ENCODE data around the gene MYNN. TPM values are rescaled to one million over a fixed set of nuclear protein-coding genes. Genes with fewer than 3 reads are reported as not detected.

The MYNN gene
- total and polyA plus RNA-seq, 2 experiments from 2014 or later: 12.8 to 16.7 TPM

GRCh38 chr3:169750665-169751064 is 22.5 kb upstream of the MYNN start:
- TF ChIP-seq CTCF (IDR thresholded peaks at IDR 0.05; ENCODE audit: low read depth, low read length): no peak
- no peak overlapping the region for H3K4me3 ChIP-seq
- peaks cover 9% of the 10 kb centered on the region for H3K27me3 ChIP-seq
- H3K9me3 ChIP-seq (ENCODE audit: low read depth): no peaks in the 10 kb centered on the region
- no peak for DNase-seq (ENCODE audit: low read depth in 1 of 2, low spot score in 1 of 2)
- no peak overlapping the region for H3K27ac ChIP-seq
- H3K4me1 ChIP-seq (ENCODE audit: low read depth): no peaks in the 10 kb centered on the region
- no peaks in the 10 kb centered on the region for H3K36me3 ChIP-seq

- Histone ChIP-seq H3K9me3 (ENCODE audit: low read depth) (no peaks in the 10 kb centered on the region), H3K27ac (no peak overlapping the region), H3K4me1 (ENCODE audit: low read depth) (no peaks in the 10 kb centered on the region), H3K4me3 (no peak overlapping the region), H3K27me3 (peaks cover 6% of the 10 kb centered on the region), H3K36me3 (no peaks in the 10 kb centered on the region)
- TF ChIP-seq CTCF (IDR thresholded peaks at IDR 0.05; ENCODE audit: low read depth, low read length): no peak
- DNase-seq (ENCODE audit: low read depth in 1 of 2, low spot score in 1 of 2): no peak
These were observed 21.3 kb upstream of the MYNN start for GRCh38 chr3:169751875-169752274.

GRCh38 chr3:169754711-169755110 is 18.5 kb upstream of the MYNN start:
- no peak overlapping the region for H3K4me3 ChIP-seq
- TF ChIP-seq CTCF (IDR thresholded peaks at IDR 0.05; ENCODE audit: low read depth, low read length): no peak
- H3K27me3 ChIP-seq: no peaks in the 10 kb centered on the region
- no peak overlapping the region for H3K27ac ChIP-seq
- no peak for DNase-seq (ENCODE audit: low read depth in 1 of 2, low spot score in 1 of 2)
- peaks cover 4% of the 10 kb centered on the region for H3K4me1 ChIP-seq (ENCODE audit: low read depth)
- no peaks in the 10 kb centered on the region for H3K36me3 ChIP-seq
- H3K9me3 ChIP-seq (ENCODE audit: low read depth): no peaks in the 10 kb centered on the region

GRCh38 chr3:169755488-169755887 is 17.7 kb upstream of the MYNN start:
- Histone ChIP-seq H3K9me3 (ENCODE audit: low read depth) (no peaks in the 10 kb centered on the region), H3K27me3 (no peaks in the 10 kb centered on the region), H3K27ac (no peak overlapping the region), H3K36me3 (no peaks in the 10 kb centered on the region), H3K4me3 (no peak overlapping the region), H3K4me1 (ENCODE audit: low read depth) (peaks cover 4% of the 10 kb centered on the region)
- TF ChIP-seq CTCF (IDR thresholded peaks at IDR 0.05; ENCODE audit: low read depth, low read length): no peak
- no peak for DNase-seq (ENCODE audit: low read depth in 1 of 2, low spot score in 1 of 2)

- H3K4me1 ChIP-seq (ENCODE audit: low read depth): peaks cover 4% of the 10 kb centered on the region
- H3K9me3 ChIP-seq (ENCODE audit: low read depth): no peaks in the 10 kb centered on the region
- H3K27me3 ChIP-seq: no peaks in the 10 kb centered on the region
- H3K36me3 ChIP-seq: no peaks in the 10 kb centered on the region
- no peak overlapping the region for H3K27ac ChIP-seq
- no peak for DNase-seq (ENCODE audit: low read depth in 1 of 2, low spot score in 1 of 2)
- H3K4me3 ChIP-seq: no peak overlapping the region
- no peak for TF ChIP-seq CTCF (IDR thresholded peaks at IDR 0.05; ENCODE audit: low read depth, low read length)
These were observed 14.7 kb upstream of the MYNN start for GRCh38 chr3:169758359-169758994.
